ENCODE data around the gene LEUTX. TPM values are rescaled to one million over a fixed set of nuclear protein-coding genes. Genes with fewer than 3 reads are reported as not detected.

LEUTX gene
- total RNA-seq, 1 experiment from 2014 or later = not detected

DNA sequence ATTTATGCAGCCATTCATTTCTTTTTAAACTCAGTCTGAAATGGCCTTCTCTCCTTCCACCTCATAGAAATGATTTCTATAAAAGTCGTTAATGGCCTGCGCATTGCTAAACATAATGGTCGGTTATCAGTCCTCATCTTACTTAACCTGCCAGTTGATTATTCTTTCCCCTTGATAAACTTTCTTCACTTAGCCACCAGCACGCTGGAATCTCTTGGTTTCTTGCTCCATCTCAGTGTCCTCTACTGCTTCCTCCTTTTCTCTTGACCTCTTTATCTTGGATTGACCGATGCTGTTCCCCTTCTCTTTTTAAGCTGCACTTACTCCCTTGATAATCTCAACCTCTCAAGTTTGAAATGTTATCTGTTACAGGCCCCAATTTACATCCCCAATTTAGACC lies 28.7 kb upstream of the LEUTX start:
- no TSS peak for BruUV-seq (replicated peaks)
- intact Hi-C loops (cut with micrococcal nuclease; ENCODE audit: unreplicated experiment) = no loop called here
- no peaks in the 10 kb centered on the region for H3K9me3 Mint-ChIP-seq (ENCODE audit: low read depth, unreplicated experiment)
- no peak overlapping the region for H3K27ac Mint-ChIP-seq (ENCODE audit: unreplicated experiment)
- TF ChIP-seq, protein P1, sequence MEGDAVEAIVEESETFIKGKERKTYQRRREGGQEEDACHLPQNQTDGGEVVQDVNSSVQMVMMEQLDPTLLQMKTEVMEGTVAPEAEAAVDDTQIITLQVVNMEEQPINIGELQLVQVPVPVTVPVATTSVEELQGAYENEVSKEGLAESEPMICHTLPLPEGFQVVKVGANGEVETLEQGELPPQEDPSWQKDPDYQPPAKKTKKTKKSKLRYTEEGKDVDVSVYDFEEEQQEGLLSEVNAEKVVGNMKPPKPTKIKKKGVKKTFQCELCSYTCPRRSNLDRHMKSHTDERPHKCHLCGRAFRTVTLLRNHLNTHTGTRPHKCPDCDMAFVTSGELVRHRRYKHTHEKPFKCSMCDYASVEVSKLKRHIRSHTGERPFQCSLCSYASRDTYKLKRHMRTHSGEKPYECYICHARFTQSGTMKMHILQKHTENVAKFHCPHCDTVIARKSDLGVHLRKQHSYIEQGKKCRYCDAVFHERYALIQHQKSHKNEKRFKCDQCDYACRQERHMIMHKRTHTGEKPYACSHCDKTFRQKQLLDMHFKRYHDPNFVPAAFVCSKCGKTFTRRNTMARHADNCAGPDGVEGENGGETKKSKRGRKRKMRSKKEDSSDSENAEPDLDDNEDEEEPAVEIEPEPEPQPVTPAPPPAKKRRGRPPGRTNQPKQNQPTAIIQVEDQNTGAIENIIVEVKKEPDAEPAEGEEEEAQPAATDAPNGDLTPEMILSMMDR (IDR thresholded peaks at IDR 0.05; ENCODE audit: unreplicated experiment) = no peak
- no peak for DNase-seq
- peaks cover 62% of the 10 kb centered on the region for H3K27me3 Mint-ChIP-seq (ENCODE audit: unreplicated experiment)
- CTCF ChIA-PET = no interaction called here
- no peaks in the 10 kb centered on the region for H3K36me3 Mint-ChIP-seq (ENCODE audit: insufficient read depth, unreplicated experiment)
- no peaks in the 10 kb centered on the region for H3K4me1 Mint-ChIP-seq (ENCODE audit: low read depth, unreplicated experiment)
- H3K4me3 Mint-ChIP-seq (ENCODE audit: low read depth, unreplicated experiment) = no peak overlapping the region

DNA sequence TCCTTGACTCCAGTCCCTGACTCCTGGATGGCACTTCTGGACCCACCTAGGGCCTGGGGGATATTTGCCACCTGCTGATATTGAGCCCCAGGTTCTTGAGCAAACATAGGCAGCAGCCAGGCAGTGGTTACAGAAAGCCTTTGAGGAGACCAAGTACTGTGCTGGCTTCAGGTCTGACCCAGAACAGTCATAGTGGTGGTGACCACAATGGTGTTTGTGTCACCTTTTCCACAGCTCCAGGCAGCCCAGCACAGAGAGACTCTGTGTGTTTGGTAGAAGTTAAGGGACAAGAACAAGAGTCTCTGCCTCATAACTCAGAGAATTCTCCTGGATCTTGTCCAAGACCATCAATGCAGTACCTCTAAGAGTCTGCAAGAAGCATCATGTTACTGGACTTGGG lies 26.3 kb upstream of the LEUTX start:
- TF ChIP-seq, protein P1 (IDR thresholded peaks at IDR 0.05; ENCODE audit: unreplicated experiment) = no peak
- CTCF ChIA-PET = interaction anchor here (0.6 kb wide), 1 partner anchor 285 kb away, joined by 5 read pairs; no protein-coding TSS in a partner anchor
- Mint-ChIP-seq H3K4me3 (ENCODE audit: low read depth, unreplicated experiment) (no peak overlapping the region), H3K9me3 (ENCODE audit: low read depth, unreplicated experiment) (no peaks in the 10 kb centered on the region), H3K36me3 (ENCODE audit: insufficient read depth, unreplicated experiment) (no peaks in the 10 kb centered on the region), H3K27me3 (ENCODE audit: unreplicated experiment) (peaks cover 38% of the 10 kb centered on the region), H3K4me1 (ENCODE audit: low read depth, unreplicated experiment) (no peaks in the 10 kb centered on the region), H3K27ac (ENCODE audit: unreplicated experiment) (no peak overlapping the region)
- no TSS peak for BruUV-seq (replicated peaks)
- no peak for DNase-seq
- intact Hi-C loops (cut with micrococcal nuclease; ENCODE audit: unreplicated experiment) = no loop called here

DNA sequence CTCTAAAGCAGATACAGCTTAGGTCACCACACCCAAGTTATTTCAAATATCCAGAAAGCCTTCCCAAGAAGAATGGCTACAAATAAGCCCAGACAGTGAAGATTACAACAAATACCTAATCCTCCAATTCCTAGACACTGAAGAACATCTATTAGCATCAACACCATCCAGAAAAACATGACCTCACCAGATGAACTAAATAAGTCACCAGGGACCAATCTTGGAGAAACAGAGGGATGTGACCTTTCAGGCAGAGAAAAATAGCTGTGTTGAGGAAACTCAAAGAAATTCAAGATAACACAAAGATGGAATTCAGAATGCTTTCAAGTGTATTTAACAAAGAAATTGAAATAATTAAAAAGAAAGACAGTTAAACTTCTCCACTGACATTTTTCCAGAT lies 25.9 kb upstream of the LEUTX start:
- Mint-ChIP-seq H3K4me1 (ENCODE audit: low read depth, unreplicated experiment) (no peaks in the 10 kb centered on the region), H3K36me3 (ENCODE audit: insufficient read depth, unreplicated experiment) (no peaks in the 10 kb centered on the region), H3K9me3 (ENCODE audit: low read depth, unreplicated experiment) (no peaks in the 10 kb centered on the region), H3K27me3 (ENCODE audit: unreplicated experiment) (peaks cover 34% of the 10 kb centered on the region), H3K4me3 (ENCODE audit: low read depth, unreplicated experiment) (no peak overlapping the region), H3K27ac (ENCODE audit: unreplicated experiment) (no peak overlapping the region)
- intact Hi-C loops (cut with micrococcal nuclease; ENCODE audit: unreplicated experiment) = no loop called here
- no peak for DNase-seq
- CTCF ChIA-PET = no interaction called here
- TF ChIP-seq, protein P1 (IDR thresholded peaks at IDR 0.05; ENCODE audit: unreplicated experiment) = no peak
- no TSS peak for BruUV-seq (replicated peaks)

DNA sequence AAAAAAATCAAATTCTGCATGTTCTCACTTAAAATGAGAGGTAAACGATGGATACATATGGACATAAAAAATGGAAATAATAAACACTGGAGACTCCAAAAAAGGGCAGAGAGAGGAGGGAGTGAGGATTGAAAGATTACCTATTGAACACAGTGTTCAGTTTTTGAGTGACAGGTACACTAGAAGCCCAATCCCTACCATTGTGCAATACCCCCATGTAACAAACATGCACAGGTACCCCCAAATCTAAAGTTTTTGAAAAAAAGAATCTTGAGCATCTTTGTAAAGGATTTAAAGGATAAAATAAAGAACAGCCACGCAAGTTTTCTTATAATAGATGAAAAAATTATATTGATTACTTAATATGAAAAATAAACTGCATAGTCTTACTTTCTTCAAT lies 24.1 kb upstream of the LEUTX start:
- CTCF ChIA-PET = no interaction called here
- TF ChIP-seq, protein P1 (IDR thresholded peaks at IDR 0.05; ENCODE audit: unreplicated experiment) = no peak
- BruUV-seq (replicated peaks) = no TSS peak
- no peak overlapping the region for H3K4me3 Mint-ChIP-seq (ENCODE audit: low read depth, unreplicated experiment)
- no peak overlapping the region for H3K27ac Mint-ChIP-seq (ENCODE audit: unreplicated experiment)
- no peaks in the 10 kb centered on the region for H3K36me3 Mint-ChIP-seq (ENCODE audit: insufficient read depth, unreplicated experiment)
- intact Hi-C loops (cut with micrococcal nuclease; ENCODE audit: unreplicated experiment) = no loop called here
- H3K27me3 Mint-ChIP-seq (ENCODE audit: unreplicated experiment) = peaks cover 19% of the 10 kb centered on the region
- no peaks in the 10 kb centered on the region for H3K9me3 Mint-ChIP-seq (ENCODE audit: low read depth, unreplicated experiment)
- no peak for DNase-seq
- H3K4me1 Mint-ChIP-seq (ENCODE audit: low read depth, unreplicated experiment) = no peaks in the 10 kb centered on the region

All from Calu3 (cell line).